GOT3 (cell line): ENCODE data around the gene PCARE.
"Not testable (repeated sequence)": the region's sequence is repeated elsewhere in the genome, so short reads cannot be mapped to it uniquely, and the experiment has no call there.

Source experiments
- DNase-seq: peaks from one replicate; lab custom pipeline; 2025; ENCODE audit warnings: mixed read lengths; lab: John Stamatoyannopoulos, UW

Gene PCARE

GRCh38 chr2:29096969-29097368, 22.6 kb upstream of the PCARE start:
- DNase-seq = no peak

GRCh38 chr2:29090311-29090710, 16.0 kb upstream of the PCARE start:
- not testable (repeated sequence) for DNase-seq

GRCh38 chr2:29084554-29084953, 10.2 kb upstream of the PCARE start:
- DNase-seq = no peak

- no peak for DNase-seq
These were observed 8.6 kb upstream of the PCARE start for GRCh38 chr2:29082804-29083495.

GRCh38 chr2:29080886-29081743, 6.8 kb upstream of the PCARE start:
- no peak for DNase-seq

- DNase-seq = no peak
These were observed 5.6 kb upstream of the PCARE start for GRCh38 chr2:29079887-29080286.

GRCh38 chr2:29075894-29076705, 1.8 kb upstream of the PCARE start:
- no peak for DNase-seq

GRCh38 chr2:29073933-29074332, 390 bp downstream of the PCARE start:
- no peak for DNase-seq

GRCh38 chr2:29072971-29073725, 1.2 kb downstream of the PCARE start:
- DNase-seq = no peak

GRCh38 chr2:29072251-29072650, 2.1 kb downstream of the PCARE start:
- no peak for DNase-seq

- DNase-seq = no peak
These were observed 3.0 kb downstream of the PCARE start for GRCh38 chr2:29071032-29071975.

- no peak for DNase-seq
These were observed 3.8 kb downstream of the PCARE start for GRCh38 chr2:29070526-29070925.

- DNase-seq = no peak
These were observed 5.8 kb downstream of the PCARE start for GRCh38 chr2:29068513-29068912.

- DNase-seq = no peak
These were observed 7.2 kb downstream of the PCARE start for GRCh38 chr2:29066997-29067605.

- no peak for DNase-seq
These were observed 8.0 kb downstream of the PCARE start for GRCh38 chr2:29066271-29066860.

- no peak for DNase-seq
These were observed 9.1 kb downstream of the PCARE start for GRCh38 chr2:29065068-29065811.

GRCh38 chr2:29064746-29065067, 9.6 kb downstream of the PCARE start:
- DNase-seq = no peak

- DNase-seq = no peak
These were observed 10.0 kb downstream of the PCARE start for GRCh38 chr2:29064346-29064715.

- DNase-seq = no peak
These were observed 10.5 kb downstream of the PCARE start for GRCh38 chr2:29063646-29064345.
